Prostate gland (tissue), 2 donors: Measurements from ENCODE around the gene TMEM143. TPM values are rescaled to one million over a fixed set of nuclear protein-coding genes. Genes with fewer than 3 reads are reported as not detected.

Experiments used
- DNase-seq: peaks from one replicate; pipeline ENCODE4 v3.0.0-alpha.2; 2019; ENCODE audit warnings: low spot score
- H3K27ac ChIP-seq, 2 donors: fragments of 200-600 bp; sonication (generic); 2 replicates each; pipeline ENCODE4 v1.5.1; 2017 to 2019
- H3K27me3 ChIP-seq: fragments of 200-600 bp; sonication (generic); replicated peaks from 2 replicates; pipeline ENCODE4 v1.5.1; 2019; ENCODE audit not compliant: insufficient read depth
- H3K36me3 ChIP-seq, 2 donors: fragments of 200-600 bp; sonication (generic); 1 replicate in 1 of 2; 2 replicates in 1 of 2; pipeline versions ENCODE4 v1.5.1 to v1.8.1; 2017 to 2019
- H3K4me1 ChIP-seq: fragments of 200-600 bp; sonication (generic); replicated peaks from 2 replicates; pipeline ENCODE4 v1.5.1; 2019
- H3K4me3 ChIP-seq, 2 donors: fragments of 200-600 bp; sonication (generic); 2 replicates each; pipeline ENCODE4 v1.5.1; 2017 to 2019
- H3K9me3 ChIP-seq: fragments of 200-600 bp; sonication (generic); 2 replicates; pipeline ENCODE4 v1.5.1; 2017
- CTCF ChIP-seq, 4 experiments: fragments of 200-600 bp in 2 of 4; fragments of 450-650 bp in 2 of 4; sonication (generic) in 2 of 4; IDR thresholded peaks; 1 replicate in 3 of 4; 2 replicates in 1 of 4; pipeline ENCODE4 v1.5.1; 2016 to 2019; ENCODE audit warnings: antibody characterized with exemption in 4 of 4, mild to moderate bottlenecking in 2 of 4, moderate library complexity in 2 of 4
- POLR2A ChIP-seq: fragments of 450-650 bp; IDR thresholded peaks from one replicate; pipeline ENCODE4 v1.6.1; 2016; ENCODE audit warnings: antibody characterized with exemption, mild to moderate bottlenecking
- POLR2AphosphoS5 ChIP-seq: sonication (generic); formaldehyde crosslinking; IDR thresholded peaks from one replicate; pipeline ENCODE4 v1.6.1; 2017; ENCODE audit warnings: antibody characterized with exemption
- WGBS: methylation state at CpG from one replicate; pipeline ENCODE4 v1.1.5; 2018; 5-methylcytosine and 5-hydroxymethylcytosine counted together
- intact Hi-C: fragments of 100-400 bp; cut with DNase I; formaldehyde crosslinking; loops from one replicate; pipeline ENCODE4 v1.14.2; 2022
- total RNA-seq, 2 donors: library from RNA; depleted of rRNA; stranded (reverse); fragments of >200 nt; gene quantifications; one replicate each; pipeline ENCODE4 v1.1.0, GENCODE V29; 2016

The TMEM143 gene
- total RNA-seq, 2 donors from 2014 or later = 4.6 to 14.9 TPM

- 96% methylated on average over 5 of the region's 5 CpGs for WGBS
- Histone ChIP-seq H3K4me3 (no peak overlapping the region), H3K36me3 (no peaks in the 10 kb centered on the region), H3K4me1 (no peaks in the 10 kb centered on the region), H3K9me3 (no peaks in the 10 kb centered on the region), H3K27me3 (no peaks in the 10 kb centered on the region), H3K27ac (no peak overlapping the region)
- intact Hi-C loops = no loop called here
- DNase-seq = no peak
- no peak for TF ChIP-seq CTCF (IDR thresholded peaks at IDR 0.05)
- no peak for TF ChIP-seq POLR2A
- TF ChIP-seq POLR2AphosphoS5 = no peak
These were observed 12.9 kb downstream of the TMEM143 start for GRCh38 chr19:48350856-48351255.

- WGBS = 91% methylated on average over 7 of the region's 7 CpGs
- intact Hi-C loops = no loop called here
- no peak overlapping the region for H3K4me3 ChIP-seq
- no peaks in the 10 kb centered on the region for H3K4me1 ChIP-seq
- no peaks in the 10 kb centered on the region for H3K36me3 ChIP-seq
- DNase-seq = no peak
- no peak overlapping the region for H3K27ac ChIP-seq
- H3K27me3 ChIP-seq = no peaks in the 10 kb centered on the region
- TF ChIP-seq CTCF (IDR thresholded peaks at IDR 0.05) (no peak), POLR2AphosphoS5 (no peak), POLR2A (no peak)
- no peaks in the 10 kb centered on the region for H3K9me3 ChIP-seq
These were observed 15.0 kb downstream of the TMEM143 start for GRCh38 chr19:48348737-48349136.

- no peak overlapping the region for H3K27ac ChIP-seq
- intact Hi-C loops = no loop called here
- H3K4me1 ChIP-seq = no peaks in the 10 kb centered on the region
- no peaks in the 10 kb centered on the region for H3K36me3 ChIP-seq
- DNase-seq = peak; percentile 28
- no peaks in the 10 kb centered on the region for H3K27me3 ChIP-seq
- TF ChIP-seq POLR2A (no peak), POLR2AphosphoS5 (peak; percentile 49)
- no peaks in the 10 kb centered on the region for H3K9me3 ChIP-seq
- H3K4me3 ChIP-seq = no peak overlapping the region
- 35% methylated on average over 5 of the region's 5 CpGs for WGBS
These were observed 15.7 kb downstream of the TMEM143 start for GRCh38 chr19:48348045-48348444.

- intact Hi-C loops = no loop called here
These were observed 17.5 kb downstream of the TMEM143 start for GRCh38 chr19:48346191-48346590.

GRCh38 chr19:48344892-48345291, 18.8 kb downstream of the TMEM143 start:
- Histone ChIP-seq H3K4me1 (no peaks in the 10 kb centered on the region), H3K36me3 (no peaks in the 10 kb centered on the region), H3K4me3 (no peak overlapping the region), H3K27me3 (no peaks in the 10 kb centered on the region), H3K9me3 (no peaks in the 10 kb centered on the region), H3K27ac (no peak overlapping the region)
- WGBS = 100% methylated on average over 6 of the region's 6 CpGs
- intact Hi-C loops = no loop called here
- DNase-seq = no peak
- no peak for TF ChIP-seq POLR2AphosphoS5
- no peak for TF ChIP-seq POLR2A
- no peak for TF ChIP-seq CTCF (IDR thresholded peaks at IDR 0.05)

More at GRCh38 chr19:48346191-48346590, 17.5 kb downstream of the TMEM143 start:
- Histone ChIP-seq H3K36me3 (no peaks in the 10 kb centered on the region), H3K4me3 (no peak overlapping the region), H3K4me1 (no peaks in the 10 kb centered on the region), H3K9me3 (no peaks in the 10 kb centered on the region), H3K27me3 (no peaks in the 10 kb centered on the region), H3K27ac (no peak overlapping the region)
- no peak for DNase-seq
- 100% methylated on average over 2 of the region's 2 CpGs for whole genome bisulfite sequencing
- TF ChIP-seq POLR2A = no peak
- TF ChIP-seq POLR2AphosphoS5 = no peak
- TF ChIP-seq CTCF (IDR thresholded peaks at IDR 0.05) = no peak
